K562 (cell line): ENCODE measurements around the gene TRPM2.
"Not testable (repeated sequence)": the region's sequence is repeated elsewhere in the genome, so short reads cannot be mapped to it uniquely, and the experiment has no call there.

Experiments used
- SMARCB1 ChIP-seq: IDR thresholded peaks from 2 replicates; pipeline ENCODE4 v1.6.1; 2011; ENCODE audit warnings: improper control_type of control experiment, low read depth; ENCODE audit not compliant: insufficient read length
- TF ChIP-seq, protein P1 (sequence below), 3 experiments: IDR thresholded peaks in 2 of 3; conservative IDR thresholded peaks in 1 of 3; 2 replicates each; pipeline ENCODE4 v1.5.1; 2011 to 2012; ENCODE audit warnings: low read length in 3 of 3, mild to moderate bottlenecking in 3 of 3, control low read depth in 2 of 3, improper control_type of control experiment in 1 of 3, inconsistent platforms in 1 of 3, low read depth in 1 of 3, mixed read lengths in 1 of 3, moderate library complexity in 1 of 3; ENCODE audit not compliant: insufficient read depth in 2 of 3

DNA sequence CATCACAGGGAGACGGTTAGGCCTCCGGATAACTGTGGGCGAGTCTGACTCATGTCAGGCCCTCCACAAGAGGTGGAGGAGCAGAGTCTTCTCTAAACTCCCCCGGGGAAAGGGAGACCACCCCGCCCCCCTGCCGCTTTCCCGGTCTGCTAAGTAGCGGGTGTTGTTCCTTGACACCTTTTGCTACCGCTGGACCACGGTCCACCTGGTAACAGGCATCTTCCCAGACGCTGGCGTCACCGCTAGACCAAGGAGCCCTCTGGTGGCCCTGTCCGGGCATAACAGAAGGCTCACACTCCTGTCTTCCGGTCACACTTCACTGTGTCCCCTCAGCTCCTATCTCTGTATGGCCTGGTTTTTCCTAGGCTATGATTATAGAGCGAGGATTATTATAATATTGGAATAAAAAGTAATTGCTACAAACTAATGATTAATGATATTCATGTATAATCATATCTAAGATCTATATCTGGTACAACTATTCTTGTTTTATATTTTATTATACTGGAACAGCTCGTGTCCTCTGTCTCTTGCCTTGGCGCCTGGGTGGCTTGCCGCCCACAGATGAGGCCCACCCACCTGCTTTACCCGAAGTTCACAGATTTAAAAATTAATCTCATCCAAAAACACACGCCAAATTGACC, 126.3 kb downstream of the TRPM2 start:
- TF ChIP-seq SMARCB1, result not testable (repeated sequence)
- TF ChIP-seq, protein P1, sequence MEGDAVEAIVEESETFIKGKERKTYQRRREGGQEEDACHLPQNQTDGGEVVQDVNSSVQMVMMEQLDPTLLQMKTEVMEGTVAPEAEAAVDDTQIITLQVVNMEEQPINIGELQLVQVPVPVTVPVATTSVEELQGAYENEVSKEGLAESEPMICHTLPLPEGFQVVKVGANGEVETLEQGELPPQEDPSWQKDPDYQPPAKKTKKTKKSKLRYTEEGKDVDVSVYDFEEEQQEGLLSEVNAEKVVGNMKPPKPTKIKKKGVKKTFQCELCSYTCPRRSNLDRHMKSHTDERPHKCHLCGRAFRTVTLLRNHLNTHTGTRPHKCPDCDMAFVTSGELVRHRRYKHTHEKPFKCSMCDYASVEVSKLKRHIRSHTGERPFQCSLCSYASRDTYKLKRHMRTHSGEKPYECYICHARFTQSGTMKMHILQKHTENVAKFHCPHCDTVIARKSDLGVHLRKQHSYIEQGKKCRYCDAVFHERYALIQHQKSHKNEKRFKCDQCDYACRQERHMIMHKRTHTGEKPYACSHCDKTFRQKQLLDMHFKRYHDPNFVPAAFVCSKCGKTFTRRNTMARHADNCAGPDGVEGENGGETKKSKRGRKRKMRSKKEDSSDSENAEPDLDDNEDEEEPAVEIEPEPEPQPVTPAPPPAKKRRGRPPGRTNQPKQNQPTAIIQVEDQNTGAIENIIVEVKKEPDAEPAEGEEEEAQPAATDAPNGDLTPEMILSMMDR (IDR thresholded peaks at IDR 0.05 in 2 of 3, conservative IDR thresholded peaks at IDR 0.05 in 1 of 3; ENCODE audit: insufficient read depth in 2 of 3, low read depth in 1 of 3, low read length in 3 of 3), result peak; percentile 53 to 65 (median 61)
